IPS DF 6.9 (cell line): ENCODE measurements around the gene KDM4C.

Source experiments
- DNase-seq: peaks from one replicate; pipeline ENCODE4 v3.0.0-alpha.2; 2013; ENCODE audit warnings: low read depth, low spot score
- H3K27ac ChIP-seq: one replicate; pipeline ENCODE4 v1.5.1; 2013; ENCODE audit warnings: low read length, control low read depth
- H3K27me3 ChIP-seq: 2 replicates; pipeline ENCODE4 v1.6.1; 2013; ENCODE audit warnings: mild to moderate bottlenecking, low read length; ENCODE audit not compliant: control insufficient read depth, insufficient read depth
- H3K36me3 ChIP-seq: 2 replicates; pipeline ENCODE4 v1.6.1; 2013; ENCODE audit warnings: low read length; ENCODE audit not compliant: control insufficient read depth, insufficient read depth
- H3K4me1 ChIP-seq: 2 replicates; pipeline ENCODE4 v1.6.1; 2013; ENCODE audit warnings: low read length; ENCODE audit not compliant: control insufficient read depth, insufficient read depth
- H3K4me3 ChIP-seq: 2 replicates; pipeline ENCODE4 v1.5.1; 2013; ENCODE audit warnings: mild to moderate bottlenecking, low read length
- H3K9me3 ChIP-seq: 2 replicates; pipeline ENCODE4 v1.6.1; 2013; ENCODE audit warnings: low read length, inconsistent platforms; ENCODE audit not compliant: control insufficient read depth, insufficient read depth
- WGBS: extraction: QIAGEN DNeasy Blood & Tissue Kit; methylation state at CpG from one replicate; pipeline ENCODE4 v1.1.7; 2013; ENCODE audit warnings: mixed read lengths, missing lambda C conversion rate; ENCODE audit not compliant: insufficient read length, insufficient coverage; 5-methylcytosine and 5-hydroxymethylcytosine counted together

The KDM4C gene

DNA sequence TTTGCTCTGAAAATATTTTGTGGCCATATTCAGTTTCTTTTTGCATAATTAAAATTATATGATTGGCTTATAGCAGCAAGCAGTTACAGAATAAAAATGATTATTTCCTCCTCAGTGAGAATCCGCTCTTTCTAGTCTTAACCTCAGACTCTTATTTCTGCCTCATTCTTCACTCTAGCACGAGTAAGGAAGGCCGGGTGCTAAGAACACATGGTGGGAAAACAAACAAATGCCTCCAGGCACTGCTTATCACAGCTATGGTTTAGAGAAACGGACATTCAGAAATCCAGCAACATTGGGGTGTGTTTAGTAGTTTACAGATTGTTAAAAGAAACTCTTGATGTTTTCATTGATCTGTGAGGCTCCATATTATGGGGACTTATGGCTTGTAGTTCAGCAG is 168.7 kb downstream of the KDM4C start:
- no peak overlapping the region for H3K27ac ChIP-seq
- H3K9me3 ChIP-seq: no peaks in the 10 kb centered on the region
- H3K4me3 ChIP-seq: no peak overlapping the region
- no CpG with 5 or more reads among the region's 4 CpGs for WGBS
- no peak for DNase-seq
- H3K4me1 ChIP-seq: no peaks in the 10 kb centered on the region
- no peaks in the 10 kb centered on the region for H3K27me3 ChIP-seq
- H3K36me3 ChIP-seq: no peaks in the 10 kb centered on the region

DNA sequence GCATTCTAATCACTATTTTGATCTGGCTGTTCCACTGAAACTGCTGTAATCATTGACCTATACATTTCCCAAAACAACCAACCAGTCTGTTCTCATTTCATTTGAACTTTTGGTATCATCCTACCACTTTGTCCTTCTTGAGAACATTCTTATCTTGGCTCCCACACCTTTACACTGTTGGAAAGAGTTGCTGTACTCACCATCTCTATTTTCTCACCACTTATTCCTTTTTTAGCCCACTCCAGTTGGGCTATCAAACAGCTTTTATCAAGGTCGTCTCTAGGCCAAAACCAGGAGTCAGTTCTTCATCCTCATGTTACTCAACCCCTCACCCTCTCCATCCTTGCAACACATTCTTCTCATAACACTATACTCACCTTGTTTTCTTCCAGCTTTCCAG is 170.1 kb downstream of the KDM4C start:
- no peaks in the 10 kb centered on the region for H3K36me3 ChIP-seq
- no CpG with 5 or more reads among the region's 1 CpG for WGBS
- no peak overlapping the region for H3K4me3 ChIP-seq
- H3K27ac ChIP-seq: no peak overlapping the region
- DNase-seq: no peak
- no peaks in the 10 kb centered on the region for H3K27me3 ChIP-seq
- H3K4me1 ChIP-seq: no peaks in the 10 kb centered on the region
- no peaks in the 10 kb centered on the region for H3K9me3 ChIP-seq

DNA sequence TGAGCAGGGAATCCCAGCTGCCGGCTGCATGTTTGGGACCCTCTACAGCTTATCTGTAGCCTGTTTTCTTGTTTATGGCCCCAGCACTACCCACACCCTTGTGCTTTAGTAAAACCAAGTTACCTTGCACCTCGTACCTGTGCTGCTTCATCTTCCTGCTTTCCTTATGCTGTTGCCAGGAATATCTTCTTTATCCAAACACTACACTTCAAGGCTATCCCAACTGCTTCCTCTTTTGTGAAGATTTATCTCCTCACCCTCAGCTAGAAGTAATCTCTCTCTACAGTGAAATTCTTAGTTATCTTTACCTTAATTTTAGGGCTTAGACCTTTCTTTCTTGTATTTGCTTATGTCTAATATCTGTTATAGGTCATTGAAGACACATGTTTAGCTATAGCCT is 171.1 kb downstream of the KDM4C start:
- Histone ChIP-seq H3K27ac (no peak overlapping the region), H3K36me3 (no peaks in the 10 kb centered on the region), H3K4me3 (no peak overlapping the region), H3K4me1 (no peaks in the 10 kb centered on the region), H3K27me3 (no peaks in the 10 kb centered on the region), H3K9me3 (no peaks in the 10 kb centered on the region)
- WGBS: no CpG with 5 or more reads among the region's 2 CpGs
- no peak for DNase-seq

DNA sequence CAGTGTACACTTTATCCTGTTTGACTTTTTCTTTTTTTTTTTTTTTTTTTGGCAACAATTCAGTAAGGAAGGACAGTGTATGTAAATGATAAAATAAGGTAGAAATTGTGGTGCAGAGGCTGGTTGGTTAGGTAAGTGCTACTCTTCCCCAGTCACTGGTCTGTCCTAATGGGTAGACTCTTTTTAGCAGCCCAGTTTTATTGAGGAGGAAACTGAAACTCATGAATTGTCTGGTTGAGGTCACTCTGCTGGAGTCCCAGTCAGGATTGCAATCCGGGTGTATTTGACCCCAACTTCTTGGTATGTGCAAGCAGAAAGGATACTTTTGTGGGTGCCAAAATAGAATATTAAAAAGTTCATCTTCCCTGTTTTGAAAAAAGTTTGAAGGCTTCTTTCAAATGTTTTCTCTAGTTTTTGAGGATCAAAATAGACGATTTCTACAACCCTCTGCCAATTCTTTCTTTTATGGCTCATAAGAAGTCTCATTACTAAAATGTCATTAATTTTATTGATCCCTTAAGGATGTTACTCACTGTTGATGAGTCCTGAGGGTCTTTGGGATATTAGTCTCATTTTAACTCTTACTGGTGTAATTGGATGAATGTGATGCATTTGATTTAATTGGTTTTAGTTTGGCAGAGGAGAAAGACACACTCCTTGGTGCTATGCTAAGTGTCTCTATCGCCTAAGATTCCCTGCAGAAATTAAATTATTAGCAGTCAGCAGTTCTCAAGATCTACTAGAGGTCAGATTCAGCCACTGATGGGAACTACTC is 171.9 kb downstream of the KDM4C start:
- Histone ChIP-seq H3K36me3 (no peaks in the 10 kb centered on the region), H3K27ac (no peak overlapping the region), H3K4me3 (no peak overlapping the region), H3K27me3 (no peaks in the 10 kb centered on the region), H3K4me1 (no peaks in the 10 kb centered on the region), H3K9me3 (no peaks in the 10 kb centered on the region)
- no CpG with 5 or more reads among the region's 3 CpGs for WGBS
- no peak for DNase-seq

DNA sequence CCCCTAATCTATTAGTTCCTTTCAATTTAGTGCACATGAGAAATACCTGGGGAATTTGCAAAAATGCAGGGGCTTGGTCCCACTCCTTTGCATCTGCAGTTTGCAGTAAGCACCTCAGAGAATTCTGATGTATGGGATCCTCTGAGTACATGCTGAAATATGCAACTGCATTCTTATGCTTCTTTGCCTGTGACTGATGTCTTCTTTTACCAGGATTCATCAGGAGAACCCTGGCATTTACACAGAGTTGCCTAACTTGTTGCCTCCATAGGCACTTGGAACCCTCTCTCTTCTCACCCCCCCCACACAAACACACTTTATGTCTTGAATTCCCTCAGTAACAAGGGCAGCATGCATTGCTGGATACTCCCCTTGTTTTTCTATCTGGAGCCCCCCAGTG is 173.1 kb downstream of the KDM4C start:
- H3K27ac ChIP-seq: no peak overlapping the region
- no peaks in the 10 kb centered on the region for H3K9me3 ChIP-seq
- no peaks in the 10 kb centered on the region for H3K27me3 ChIP-seq
- H3K4me1 ChIP-seq: no peaks in the 10 kb centered on the region
- H3K36me3 ChIP-seq: no peaks in the 10 kb centered on the region
- no peak overlapping the region for H3K4me3 ChIP-seq
- no peak for DNase-seq

DNA sequence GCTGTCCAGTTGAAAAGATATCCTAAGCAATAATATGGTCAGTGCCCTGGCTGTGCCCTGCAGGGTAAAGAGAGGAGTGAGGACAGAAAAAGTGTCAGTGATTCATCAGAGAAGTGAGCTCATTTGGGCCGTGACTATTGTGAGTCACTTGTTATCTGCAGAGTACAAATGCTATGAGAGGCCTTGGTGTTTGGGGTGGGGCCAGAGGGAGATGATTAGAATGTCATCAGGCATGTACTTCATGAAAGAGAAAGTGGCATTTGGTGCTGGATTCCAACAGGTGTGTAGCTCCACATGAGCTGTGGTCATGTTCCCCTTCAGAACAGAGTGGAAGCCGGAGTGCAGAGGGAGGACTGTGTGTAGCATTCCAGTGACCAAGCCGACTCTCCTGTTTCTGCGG is 174.1 kb downstream of the KDM4C start:
- H3K27ac ChIP-seq: no peak overlapping the region
- no peaks in the 10 kb centered on the region for H3K36me3 ChIP-seq
- H3K27me3 ChIP-seq: no peaks in the 10 kb centered on the region
- DNase-seq: no peak
- H3K4me1 ChIP-seq: no peaks in the 10 kb centered on the region
- WGBS: no CpG with 5 or more reads among the region's 4 CpGs
- H3K4me3 ChIP-seq: no peak overlapping the region
- H3K9me3 ChIP-seq: no peaks in the 10 kb centered on the region

DNA sequence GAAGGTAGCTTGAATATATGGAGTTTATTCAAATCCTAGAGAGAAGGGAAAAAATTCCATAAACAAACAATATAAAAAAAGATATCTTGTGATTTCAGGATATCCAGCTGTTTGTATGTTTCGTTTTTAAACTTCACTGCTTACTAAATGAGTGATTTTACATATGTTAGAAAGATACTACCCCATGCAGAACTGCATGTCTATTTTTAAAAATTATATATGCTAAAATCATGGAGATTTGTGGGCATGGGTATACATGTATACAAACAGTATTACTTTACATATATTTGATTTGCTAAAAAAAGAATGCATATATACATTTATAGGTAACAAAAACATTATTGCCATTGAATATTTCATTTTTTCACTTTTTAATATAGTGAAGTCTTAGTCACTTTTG is 178.3 kb downstream of the KDM4C start:
- H3K4me1 ChIP-seq: no peaks in the 10 kb centered on the region
- no peaks in the 10 kb centered on the region for H3K9me3 ChIP-seq
- H3K4me3 ChIP-seq: no peak overlapping the region
- H3K36me3 ChIP-seq: no peaks in the 10 kb centered on the region
- no peak for DNase-seq
- H3K27me3 ChIP-seq: no peaks in the 10 kb centered on the region
- WGBS: no CpG with 5 or more reads among the region's 1 CpG
- no peak overlapping the region for H3K27ac ChIP-seq

DNA sequence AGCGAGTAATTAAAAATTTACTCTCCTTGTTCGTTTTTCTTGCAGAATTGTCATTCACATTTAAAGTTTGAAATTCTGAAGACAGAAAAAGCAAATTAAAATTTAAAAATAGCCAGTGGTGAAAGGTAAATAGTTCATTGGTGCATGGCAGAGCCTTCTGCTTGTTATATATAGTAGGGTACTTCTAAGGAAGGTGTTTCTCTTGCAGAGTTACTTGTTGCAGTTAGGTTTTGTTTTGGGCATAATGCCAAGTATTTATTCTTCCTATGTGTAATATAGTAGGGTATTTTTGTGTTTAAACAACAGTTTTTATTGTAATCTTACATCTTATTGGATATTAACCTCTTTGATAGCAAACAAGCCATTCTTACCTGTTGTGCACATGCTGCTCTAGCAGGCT is 179.4 kb downstream of the KDM4C start:
- DNase-seq: no peak
- Histone ChIP-seq H3K4me1 (no peaks in the 10 kb centered on the region), H3K4me3 (no peak overlapping the region), H3K27ac (no peak overlapping the region), H3K27me3 (no peaks in the 10 kb centered on the region), H3K36me3 (no peaks in the 10 kb centered on the region), H3K9me3 (no peaks in the 10 kb centered on the region)
- WGBS: no CpG with 5 or more reads among the region's 2 CpGs

DNA sequence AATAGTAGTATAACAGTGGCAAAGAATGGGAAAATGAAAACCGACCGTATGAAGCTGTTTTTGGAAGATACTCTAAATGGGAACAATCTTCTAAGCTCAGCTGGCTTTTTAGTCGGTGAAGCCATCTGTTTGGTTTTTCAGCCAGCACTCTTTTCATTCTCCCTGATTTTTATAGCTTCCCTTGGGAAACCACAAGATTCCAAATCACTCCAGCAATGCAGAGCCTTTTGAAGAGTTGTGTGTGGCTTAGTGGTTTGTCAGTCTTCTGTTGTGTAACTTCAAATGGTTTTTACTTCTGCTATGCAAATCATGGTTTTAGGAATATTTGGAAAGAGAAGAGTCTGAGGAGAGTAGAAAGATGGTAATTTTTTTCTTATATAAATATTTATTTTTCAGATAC is 180.7 kb downstream of the KDM4C start:
- no peaks in the 10 kb centered on the region for H3K9me3 ChIP-seq
- H3K4me1 ChIP-seq: no peaks in the 10 kb centered on the region
- H3K27ac ChIP-seq: no peak overlapping the region
- no CpG with 5 or more reads among the region's 3 CpGs for WGBS
- no peak overlapping the region for H3K4me3 ChIP-seq
- no peaks in the 10 kb centered on the region for H3K27me3 ChIP-seq
- no peak for DNase-seq
- no peaks in the 10 kb centered on the region for H3K36me3 ChIP-seq

DNA sequence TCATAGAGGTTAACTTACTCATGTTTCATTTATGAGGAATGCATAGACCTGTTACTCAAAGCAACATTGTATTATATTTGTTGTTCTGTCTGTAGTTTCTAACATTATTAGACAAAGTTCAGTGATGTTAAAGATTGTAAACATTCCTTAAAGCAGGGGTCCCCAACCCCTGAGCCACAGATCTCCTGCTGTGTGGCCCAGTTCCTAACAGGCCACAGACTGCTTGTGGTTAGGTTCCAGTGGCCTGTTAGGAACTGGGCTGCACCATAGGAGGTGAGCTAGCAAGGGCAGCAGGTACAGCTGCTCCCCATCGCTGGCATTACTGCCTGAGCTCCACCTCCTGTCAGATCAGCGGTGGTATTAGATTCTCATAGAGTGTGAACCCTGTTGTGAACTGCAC is 181.1 kb downstream of the KDM4C start:
- Histone ChIP-seq H3K36me3 (no peaks in the 10 kb centered on the region), H3K27ac (no peak overlapping the region), H3K9me3 (no peaks in the 10 kb centered on the region), H3K27me3 (no peaks in the 10 kb centered on the region), H3K4me1 (no peaks in the 10 kb centered on the region), H3K4me3 (no peak overlapping the region)
- no peak for DNase-seq
- WGBS: no CpG with 5 or more reads among the region's 2 CpGs

DNA sequence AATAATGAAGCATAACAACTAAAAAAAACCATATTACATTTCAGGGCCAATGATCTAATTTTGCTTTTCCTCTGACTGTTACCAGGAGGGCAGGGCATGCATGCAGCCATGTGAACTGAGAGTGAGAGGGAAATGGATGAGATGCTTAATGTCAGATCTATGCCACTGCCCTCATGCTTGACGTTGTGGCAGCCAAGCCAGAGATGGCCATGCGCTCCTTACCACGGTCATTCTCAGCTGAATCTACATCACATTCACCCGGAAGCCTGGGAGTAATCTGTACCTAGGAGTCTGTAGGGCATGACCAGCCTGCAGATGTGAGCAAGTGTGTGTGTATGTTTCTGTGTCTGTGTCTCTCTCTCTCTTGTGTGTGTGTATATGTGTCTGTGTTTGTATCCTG is 183.7 kb downstream of the KDM4C start:
- Histone ChIP-seq H3K36me3 (no peaks in the 10 kb centered on the region), H3K27ac (no peak overlapping the region)
- DNase-seq: no peak

More for the DNA sequence above, 183.7 kb downstream of the KDM4C start:
- no CpG with 5 or more reads among the region's 4 CpGs for WGBS
- no peak overlapping the region for H3K4me3 ChIP-seq
- no peaks in the 10 kb centered on the region for H3K27me3 ChIP-seq
- no peaks in the 10 kb centered on the region for H3K9me3 ChIP-seq
- no peaks in the 10 kb centered on the region for H3K4me1 ChIP-seq
